ENCODE measurements around the gene MYRF. TPM values are rescaled to one million over a fixed set of nuclear protein-coding genes. Genes with fewer than 3 reads are reported as not detected.

MYRF gene
- total RNA-seq, 4 donors from 2014 or later, result 0.09 to 0.95 (median 0.22) TPM; not detected in 1

- peak overlapping the region in 2 of 4 donors; percentile 5 to 26 for H3K27ac ChIP-seq
- H3K9me3 ChIP-seq, result no peaks in the 10 kb centered on the region
- H3K4me3 ChIP-seq, result no peak overlapping the region
- H3K36me3 ChIP-seq, result no peaks in the 10 kb centered on the region
- H3K27me3 ChIP-seq, result no peaks in the 10 kb centered on the region
- DNase-seq, result no peak
- 67 to 74% methylated on average over 6 of the region's 6 CpGs for WGBS, 2 donors
- TF ChIP-seq POLR2A (IDR thresholded peaks at IDR 0.05) (no peak), CTCF (IDR thresholded peaks at IDR 0.05) (no peak)
- H3K4me1 ChIP-seq, result peaks cover 0 to 54% (median 17%) of the 10 kb centered on the region in 3 donors
- intact Hi-C loops (cut with DNase I), result no loop called here
Observed at GRCh38 chr11:61711498-61711897, 40.9 kb upstream of the MYRF start.

- H3K27ac ChIP-seq, result no peak overlapping the region
- peaks cover 3 to 54% (median 11%) of the 10 kb centered on the region in 3 donors for H3K4me1 ChIP-seq
- 20 to 41% methylated on average over 1 to 9 of the region's 12 CpGs for WGBS, 2 donors
- no peak overlapping the region for H3K4me3 ChIP-seq
- intact Hi-C loops (cut with DNase I), result no loop called here
- no peak for DNase-seq
- H3K9me3 ChIP-seq, result no peaks in the 10 kb centered on the region
- no peaks in the 10 kb centered on the region for H3K36me3 ChIP-seq
- TF ChIP-seq CTCF (IDR thresholded peaks at IDR 0.05) (no peak), POLR2A (IDR thresholded peaks at IDR 0.05) (no peak)
- H3K27me3 ChIP-seq, result no peaks in the 10 kb centered on the region
Observed at GRCh38 chr11:61712314-61712713, 40.1 kb upstream of the MYRF start.

GRCh38 chr11:61712846-61713245 is 39.6 kb upstream of the MYRF start:
- TF ChIP-seq CTCF (IDR thresholded peaks at IDR 0.05), result no peak
- Histone ChIP-seq H3K27me3 (no peaks in the 10 kb centered on the region), H3K27ac (no peak overlapping the region), H3K36me3 (no peaks in the 10 kb centered on the region), H3K4me3 (no peak overlapping the region), H3K9me3 (no peaks in the 10 kb centered on the region), H3K4me1 (peaks cover 3 to 53% (median 6%) of the 10 kb centered on the region in 3 donors)
- DNase-seq, result no peak
- 80 to 81% methylated on average over 2 to 4 of the region's 6 CpGs for WGBS, 2 donors
- intact Hi-C loops (cut with DNase I), result no loop called here

- intact Hi-C loops (cut with DNase I), result no loop called here
- Histone ChIP-seq H3K27ac (no peak overlapping the region), H3K4me3 (no peak overlapping the region), H3K4me1 (peaks cover 3 to 53% (median 7%) of the 10 kb centered on the region in 3 donors), H3K9me3 (no peaks in the 10 kb centered on the region), H3K36me3 (no peaks in the 10 kb centered on the region), H3K27me3 (no peaks in the 10 kb centered on the region)
- TF ChIP-seq POLR2A (IDR thresholded peaks at IDR 0.05) (no peak), CTCF (IDR thresholded peaks at IDR 0.05) (no peak)
- DNase-seq, result no peak
- WGBS, 2 donors, result 60% methylated on average over 2 of the region's 9 CpGs; no CpG with 5 or more reads in 1 of the 2 donors
Observed at GRCh38 chr11:61713464-61713863, 39.0 kb upstream of the MYRF start.

- WGBS, 2 donors, result 57 to 100% methylated on average over 1 to 4 of the region's 5 CpGs
- DNase-seq, result no peak
- no peaks in the 10 kb centered on the region for H3K9me3 ChIP-seq
- no peaks in the 10 kb centered on the region for H3K27me3 ChIP-seq
- H3K36me3 ChIP-seq, result no peaks in the 10 kb centered on the region
- H3K4me1 ChIP-seq, result peaks cover 3 to 55% (median 7%) of the 10 kb centered on the region in 3 donors
- H3K4me3 ChIP-seq, result no peak overlapping the region
- intact Hi-C loops (cut with DNase I), result no loop called here
- TF ChIP-seq CTCF (IDR thresholded peaks at IDR 0.05) (no peak), POLR2A (IDR thresholded peaks at IDR 0.05) (no peak)
- H3K27ac ChIP-seq, result no peak overlapping the region
Observed at GRCh38 chr11:61713906-61714305, 38.5 kb upstream of the MYRF start.
